ENCODE data around the gene CRYBA4.

- TF ChIP-seq CTCF (IDR thresholded peaks at IDR 0.05) (no peak), EP300 (IDR thresholded peaks at IDR 0.05) (no peak)
These were observed 41.7 kb downstream of the CRYBA4 start for GRCh38 chr22:26663374-26663923.

All from tibial nerve (tissue), 4 donors.